Measurements from ENCODE around the gene CNIH3. TPM values are rescaled to one million over a fixed set of nuclear protein-coding genes. Genes with fewer than 3 reads are reported as not detected.

The CNIH3 gene
- total RNA-seq, 2 experiments from 2014 or later = 1.5 to 2.5 TPM

DNA sequence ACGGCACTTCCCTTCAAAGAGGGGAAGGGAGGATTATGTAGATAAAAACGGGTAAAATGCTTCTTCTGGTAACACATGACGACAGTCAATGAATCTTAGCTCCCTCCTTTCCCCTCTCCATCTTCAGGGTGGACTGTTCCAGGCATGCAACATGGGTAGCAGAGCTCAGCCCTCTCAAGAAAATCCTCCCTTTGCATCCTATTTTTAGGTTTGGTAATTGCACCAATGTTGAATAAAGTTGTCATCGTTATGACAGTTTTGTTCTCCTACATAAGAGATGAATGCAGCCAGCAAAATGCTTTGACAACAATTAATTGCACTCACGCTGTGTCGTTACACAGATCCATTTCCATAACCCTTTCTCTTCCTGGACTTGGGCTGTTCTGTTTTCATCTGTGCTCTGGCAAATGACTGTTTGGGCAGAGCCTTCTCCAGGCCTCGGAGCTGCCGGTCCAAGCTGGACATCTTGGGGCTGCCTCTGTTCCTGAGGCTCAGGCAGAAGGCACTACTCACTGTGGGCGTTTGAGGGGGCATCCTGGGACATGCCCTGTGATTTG, 127.6 kb downstream of the CNIH3 start:
- Mint-ChIP-seq H3K4me3 (no peak overlapping the region), H3K36me3 (ENCODE audit: low read depth) (no peaks in the 10 kb centered on the region), H3K9me3 (ENCODE audit: insufficient read depth) (no peaks in the 10 kb centered on the region), H3K27me3 (ENCODE audit: low read depth) (peaks cover 5% of the 10 kb centered on the region), H3K4me1 (ENCODE audit: low read depth) (peaks cover 17% of the 10 kb centered on the region), H3K27ac (no peak overlapping the region)
- ChIA-PET CTCF (interaction anchor here (1.2 kb wide), 1 partner anchor 107 kb away, joined by 3 read pairs; no protein-coding TSS in a partner anchor), POLR2A (no interaction called here)
- DNase-seq = no peak
- ATAC-seq = no peak

- DNase-seq = no peak
- CTCF ChIA-PET = no interaction called here
Observed at GRCh38 chr1:224744521-224744920, 128.4 kb downstream of the CNIH3 start.

GRCh38 chr1:224745394-224745793, 129.3 kb downstream of the CNIH3 start:
- H3K27me3 Mint-ChIP-seq (ENCODE audit: low read depth) = peaks cover 5% of the 10 kb centered on the region
- DNase-seq (no peak), ATAC-seq (no peak)
- H3K36me3 Mint-ChIP-seq (ENCODE audit: low read depth) = no peaks in the 10 kb centered on the region
- no peak overlapping the region for H3K27ac Mint-ChIP-seq
- CTCF ChIA-PET = interaction anchor here (1.4 kb wide), 1 partner anchor 13 kb away, joined by 3 read pairs; no protein-coding TSS in a partner anchor
- H3K9me3 Mint-ChIP-seq (ENCODE audit: insufficient read depth) = no peaks in the 10 kb centered on the region
- H3K4me1 Mint-ChIP-seq (ENCODE audit: low read depth) = peaks cover 20% of the 10 kb centered on the region
- H3K4me3 Mint-ChIP-seq = no peak overlapping the region
- POLR2A ChIA-PET = no interaction called here

More at GRCh38 chr1:224744521-224744920, 128.4 kb downstream of the CNIH3 start:
- Mint-ChIP-seq H3K4me3 (no peak overlapping the region), H3K9me3 (ENCODE audit: insufficient read depth) (no peaks in the 10 kb centered on the region), H3K27me3 (ENCODE audit: low read depth) (peaks cover 5% of the 10 kb centered on the region), H3K36me3 (ENCODE audit: low read depth) (no peaks in the 10 kb centered on the region), H3K27ac (no peak overlapping the region), H3K4me1 (ENCODE audit: low read depth) (peaks cover 17% of the 10 kb centered on the region)
- POLR2A ChIA-PET = no interaction called here
- no peak for ATAC-seq

DNA sequence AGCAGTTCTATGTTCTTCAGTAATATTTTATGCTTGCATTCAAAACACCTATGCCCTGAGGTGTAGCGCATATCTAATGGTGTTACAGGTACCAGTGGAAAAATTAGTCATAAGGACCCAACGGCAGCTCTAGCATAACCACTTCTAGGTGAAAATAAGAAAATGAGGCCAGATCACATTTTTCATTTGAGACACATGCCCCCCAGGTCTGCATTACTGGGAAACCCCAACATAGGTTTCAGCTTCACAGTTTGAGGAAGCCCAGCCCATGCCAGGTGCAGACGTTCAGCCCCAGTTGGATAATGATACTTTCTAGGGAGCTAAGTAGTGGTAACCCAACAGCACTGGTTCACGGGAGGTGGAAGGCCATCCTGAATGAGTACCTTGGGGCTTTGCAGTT, 129.8 kb downstream of the CNIH3 start:
- ATAC-seq (no peak), DNase-seq (no peak)
- no peak overlapping the region for H3K27ac Mint-ChIP-seq
- no peaks in the 10 kb centered on the region for H3K36me3 Mint-ChIP-seq (ENCODE audit: low read depth)
- ChIA-PET POLR2A (no interaction called here), CTCF (interaction anchor here (1.4 kb wide), 1 partner anchor 13 kb away, joined by 3 read pairs; no protein-coding TSS in a partner anchor)
- peaks cover 22% of the 10 kb centered on the region for H3K4me1 Mint-ChIP-seq (ENCODE audit: low read depth)
- no peak overlapping the region for H3K4me3 Mint-ChIP-seq
- peaks cover 5% of the 10 kb centered on the region for H3K27me3 Mint-ChIP-seq (ENCODE audit: low read depth)
- H3K9me3 Mint-ChIP-seq (ENCODE audit: insufficient read depth) = no peaks in the 10 kb centered on the region

- H3K27me3 Mint-ChIP-seq (ENCODE audit: low read depth) = no peaks in the 10 kb centered on the region
Observed at GRCh38 chr1:224747578-224747977, 131.5 kb downstream of the CNIH3 start.

GRCh38 chr1:224749916-224750315, 133.8 kb downstream of the CNIH3 start:
- ATAC-seq (no peak), DNase-seq (no peak)
- H3K27ac Mint-ChIP-seq = no peak overlapping the region
- ChIA-PET POLR2A (no interaction called here), CTCF (no interaction called here)
- H3K27me3 Mint-ChIP-seq (ENCODE audit: low read depth) = no peaks in the 10 kb centered on the region
- H3K4me1 Mint-ChIP-seq (ENCODE audit: low read depth) = peaks cover 28% of the 10 kb centered on the region
- H3K4me3 Mint-ChIP-seq = no peak overlapping the region
- H3K36me3 Mint-ChIP-seq (ENCODE audit: low read depth) = no peaks in the 10 kb centered on the region
- H3K9me3 Mint-ChIP-seq (ENCODE audit: insufficient read depth) = no peaks in the 10 kb centered on the region

More at GRCh38 chr1:224747578-224747977, 131.5 kb downstream of the CNIH3 start:
- H3K4me3 Mint-ChIP-seq = no peak overlapping the region
- DNase-seq (no peak), ATAC-seq (no peak)
- H3K9me3 Mint-ChIP-seq (ENCODE audit: insufficient read depth) = no peaks in the 10 kb centered on the region
- ChIA-PET CTCF (no interaction called here), POLR2A (no interaction called here)
- peaks cover 28% of the 10 kb centered on the region for H3K4me1 Mint-ChIP-seq (ENCODE audit: low read depth)
- no peak overlapping the region for H3K27ac Mint-ChIP-seq
- H3K36me3 Mint-ChIP-seq (ENCODE audit: low read depth) = no peaks in the 10 kb centered on the region

DNA sequence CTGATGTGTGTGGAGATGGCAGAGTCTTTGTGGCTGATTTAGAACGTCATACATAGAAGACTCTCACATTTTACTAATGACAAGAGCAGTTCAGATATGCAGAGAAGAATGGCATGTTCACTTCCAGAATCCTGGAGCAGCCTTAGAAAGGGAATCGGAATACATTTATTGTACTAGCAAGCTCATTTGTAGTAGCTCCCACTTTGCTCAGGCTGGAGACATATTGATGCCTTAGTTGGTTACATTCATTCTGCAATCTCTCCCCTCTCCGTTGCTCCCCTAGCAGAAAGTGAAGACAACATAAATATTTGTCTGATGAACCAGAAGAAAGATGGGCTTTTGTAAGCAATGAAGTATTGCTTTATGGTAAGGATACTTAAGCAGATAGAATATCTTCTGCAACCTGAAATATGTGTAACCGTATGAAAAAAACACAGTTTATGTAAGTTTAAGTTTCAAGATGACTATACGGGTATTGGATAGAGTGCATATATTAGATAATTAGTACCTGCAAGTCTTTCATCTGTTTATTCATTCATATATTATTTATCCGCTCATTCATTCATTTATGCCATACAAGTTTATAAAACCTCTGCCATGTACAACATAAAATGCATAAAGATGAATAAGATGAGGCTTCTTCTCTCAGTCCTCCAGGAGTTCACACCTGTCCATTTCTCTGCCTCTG, 135.7 kb downstream of the CNIH3 start:
- ATAC-seq (no peak), DNase-seq (no peak)
- no peaks in the 10 kb centered on the region for H3K36me3 Mint-ChIP-seq (ENCODE audit: low read depth)
- no peak overlapping the region for H3K4me3 Mint-ChIP-seq
- H3K27me3 Mint-ChIP-seq (ENCODE audit: low read depth) = no peaks in the 10 kb centered on the region
- ChIA-PET POLR2A (no interaction called here), CTCF (no interaction called here)
- H3K4me1 Mint-ChIP-seq (ENCODE audit: low read depth) = peaks cover 11% of the 10 kb centered on the region
- no peaks in the 10 kb centered on the region for H3K9me3 Mint-ChIP-seq (ENCODE audit: insufficient read depth)
- H3K27ac Mint-ChIP-seq = no peak overlapping the region

GRCh38 chr1:224753491-224753890, 137.4 kb downstream of the CNIH3 start:
- CTCF ChIA-PET = interaction anchor here (1.4 kb wide), 1 partner anchor 98 kb away, joined by 4 read pairs; no protein-coding TSS in a partner anchor

GRCh38 chr1:224755586-224755985, 139.5 kb downstream of the CNIH3 start:
- Mint-ChIP-seq H3K4me3 (no peak overlapping the region), H3K9me3 (ENCODE audit: insufficient read depth) (peaks cover 3% of the 10 kb centered on the region), H3K4me1 (ENCODE audit: low read depth) (peaks cover 6% of the 10 kb centered on the region), H3K27me3 (ENCODE audit: low read depth) (no peaks in the 10 kb centered on the region), H3K36me3 (ENCODE audit: low read depth) (peaks cover 2% of the 10 kb centered on the region), H3K27ac (no peak overlapping the region)
- DNase-seq = no peak
- no peak for ATAC-seq
- ChIA-PET CTCF (no interaction called here), POLR2A (no interaction called here)

More at GRCh38 chr1:224753491-224753890, 137.4 kb downstream of the CNIH3 start:
- Mint-ChIP-seq H3K27ac (no peak overlapping the region), H3K9me3 (ENCODE audit: insufficient read depth) (no peaks in the 10 kb centered on the region), H3K27me3 (ENCODE audit: low read depth) (no peaks in the 10 kb centered on the region), H3K4me3 (no peak overlapping the region), H3K4me1 (ENCODE audit: low read depth) (peaks cover 10% of the 10 kb centered on the region), H3K36me3 (ENCODE audit: low read depth) (peaks cover under 1% of the 10 kb centered on the region)
- POLR2A ChIA-PET = no interaction called here
- ATAC-seq (no peak), DNase-seq (no peak)

DNA sequence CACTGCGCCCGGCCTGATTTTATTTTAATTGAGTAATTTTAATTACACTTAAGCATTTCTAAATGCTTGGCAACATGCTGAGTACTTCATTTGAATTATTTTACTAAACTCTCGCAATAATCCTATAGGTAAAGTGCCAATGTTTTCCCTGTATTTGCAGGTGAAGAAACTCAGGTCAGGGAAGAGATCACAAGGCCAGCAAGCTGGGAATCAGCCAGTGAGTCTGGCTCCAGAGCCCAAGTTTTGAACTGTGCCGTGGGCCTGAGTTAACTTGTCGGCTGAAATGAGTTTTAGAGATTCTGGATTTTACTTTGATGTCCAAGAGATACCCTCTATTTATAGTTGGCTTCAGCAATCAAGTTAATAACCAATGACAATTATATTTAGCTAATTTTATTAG, 141.4 kb downstream of the CNIH3 start:
- Mint-ChIP-seq H3K27me3 (ENCODE audit: low read depth) (peaks cover 4% of the 10 kb centered on the region), H3K27ac (no peak overlapping the region), H3K9me3 (ENCODE audit: insufficient read depth) (peaks cover 3% of the 10 kb centered on the region), H3K4me1 (ENCODE audit: low read depth) (no peaks in the 10 kb centered on the region), H3K36me3 (ENCODE audit: low read depth) (peaks cover 2% of the 10 kb centered on the region), H3K4me3 (no peak overlapping the region)
- POLR2A ChIA-PET = no interaction called here
- DNase-seq (no peak), ATAC-seq (no peak)
- CTCF ChIA-PET = no interaction called here

DNA sequence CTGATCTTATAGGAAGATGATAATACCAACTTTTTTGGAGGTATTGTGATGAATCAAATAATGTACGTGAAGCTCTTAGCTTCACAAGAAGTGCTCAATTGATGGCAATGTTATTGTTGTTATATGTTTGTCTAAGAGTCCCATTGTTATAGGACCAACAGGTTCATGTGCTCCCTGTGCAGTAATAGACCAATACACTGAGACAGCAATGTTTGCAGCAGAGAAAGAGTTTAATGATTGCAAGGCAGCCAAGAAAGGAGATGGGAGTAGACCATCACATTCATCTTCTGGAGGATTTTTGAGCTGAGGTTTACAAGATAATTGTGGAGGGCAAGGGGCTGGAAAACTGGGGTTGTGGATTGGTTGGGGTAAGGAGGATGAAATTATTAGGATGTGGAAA, 143.0 kb downstream of the CNIH3 start:
- Mint-ChIP-seq H3K4me1 (ENCODE audit: low read depth) (no peaks in the 10 kb centered on the region), H3K9me3 (ENCODE audit: insufficient read depth) (peaks cover 3% of the 10 kb centered on the region), H3K27ac (no peak overlapping the region), H3K27me3 (ENCODE audit: low read depth) (peaks cover 4% of the 10 kb centered on the region), H3K36me3 (ENCODE audit: low read depth) (peaks cover 2% of the 10 kb centered on the region), H3K4me3 (no peak overlapping the region)
- DNase-seq = no peak
- ATAC-seq = no peak
- POLR2A ChIA-PET = no interaction called here
- CTCF ChIA-PET = interaction anchor here (0.9 kb wide), 1 partner anchor 13 kb away, joined by 3 read pairs; no protein-coding TSS in a partner anchor

DNA sequence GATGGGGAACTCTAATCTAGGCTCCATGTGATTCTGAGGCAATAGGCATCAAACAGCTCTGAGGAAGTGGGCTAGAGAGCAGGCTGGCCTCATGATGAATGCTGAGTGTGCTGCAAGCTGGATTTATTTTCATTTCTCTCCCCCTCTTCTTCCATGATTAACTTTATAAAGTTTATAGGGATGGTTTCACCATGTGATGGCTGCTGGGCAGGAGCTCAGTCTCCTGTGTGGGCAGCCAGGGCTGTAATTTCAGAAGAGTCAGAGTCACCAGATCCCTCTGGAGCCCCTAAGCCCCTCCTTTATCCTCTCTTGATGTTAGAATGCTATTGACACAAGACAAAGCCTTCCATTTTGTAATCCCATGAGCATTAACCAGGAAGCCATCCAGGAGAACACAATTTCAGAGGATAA, 143.6 kb downstream of the CNIH3 start:
- ChIA-PET POLR2A (no interaction called here), CTCF (no interaction called here)
- peaks cover 4% of the 10 kb centered on the region for H3K27me3 Mint-ChIP-seq (ENCODE audit: low read depth)
- ATAC-seq (no peak), DNase-seq (no peak)
- H3K4me1 Mint-ChIP-seq (ENCODE audit: low read depth) = no peaks in the 10 kb centered on the region
- H3K4me3 Mint-ChIP-seq = no peak overlapping the region
- H3K27ac Mint-ChIP-seq = no peak overlapping the region
- H3K9me3 Mint-ChIP-seq (ENCODE audit: insufficient read depth) = peaks cover 3% of the 10 kb centered on the region
- H3K36me3 Mint-ChIP-seq (ENCODE audit: low read depth) = peaks cover 2% of the 10 kb centered on the region
